Stomach (tissue), 19 donors: Measurements from ENCODE around the gene NOP56. TPM values are rescaled to one million over a fixed set of nuclear protein-coding genes. Genes with fewer than 3 reads are reported as not detected.
A peak's percentile ranks its signal among the peaks of the same experiment; 100 is the strongest.

ENCODE experiments used
- DNase-seq, 2 donors: peaks; one replicate each; pipeline versions ENCODE4 v3.0.0 to v3.0.0-alpha.2; 2013 to 2019
- H3K27ac ChIP-seq, 5 donors: fragments of 200-600 bp in 4 of 5; sonication (generic) in 4 of 5; one replicate each; pipeline ENCODE4 v1.5.1; 2013 to 2019; ENCODE audit warnings: mild to moderate bottlenecking in 1 of 5, moderate library complexity in 1 of 5
- H3K27me3 ChIP-seq, 3 donors: fragments of 200-600 bp; sonication (generic); one replicate each; pipeline ENCODE4 v1.5.1; 2017 to 2019; ENCODE audit warnings: mixed run types in 1 of 3
- H3K36me3 ChIP-seq, 4 donors: fragments of 200-600 bp; sonication (generic); 1 replicate in 3 of 4; 2 replicates in 1 of 4; pipeline ENCODE4 v1.5.1; 2016 to 2019
- H3K4me1 ChIP-seq, 4 donors: fragments of 200-600 bp; sonication (generic); one replicate each; pipeline ENCODE4 v1.5.1; 2016 to 2019
- H3K4me3 ChIP-seq, 4 donors: fragments of 200-600 bp; sonication (generic) in 3 of 4; one replicate each; pipeline ENCODE4 v1.5.1; 2016 to 2019; ENCODE audit warnings: mild to moderate bottlenecking in 1 of 4
- H3K9me3 ChIP-seq, 4 donors: fragments of 200-600 bp; sonication (generic); one replicate each; pipeline ENCODE4 v1.5.1; 2016 to 2019
- CTCF ChIP-seq, 7 experiments: fragments of 450-650 bp in 4 of 7; fragments of 200-600 bp in 3 of 7; sonication (generic) in 3 of 7; IDR thresholded peaks; one replicate each; pipeline ENCODE4 v1.5.1; 2016 to 2019; ENCODE audit warnings: antibody characterized with exemption in 7 of 7, control low read depth in 2 of 7, mild to moderate bottlenecking in 1 of 7
- EP300 ChIP-seq: sonication (generic); formaldehyde crosslinking; IDR thresholded peaks from one replicate; pipeline ENCODE4 v1.6.1; 2017; ENCODE audit warnings: antibody characterized with exemption
- POLR2A ChIP-seq, 4 donors: fragments of 450-650 bp; IDR thresholded peaks; one replicate each; pipeline ENCODE4 v1.6.1; 2016; ENCODE audit warnings: antibody characterized with exemption in 4 of 4, control low read depth in 2 of 4, mild to moderate bottlenecking in 1 of 4, moderate library complexity in 1 of 4
- POLR2AphosphoS5 ChIP-seq, 3 donors: sonication (generic); formaldehyde crosslinking; IDR thresholded peaks; one replicate each; pipeline ENCODE4 v1.6.1; 2016; ENCODE audit warnings: antibody characterized with exemption in 3 of 3
- WGBS, 5 donors: extraction: QIAGEN DNeasy Blood & Tissue Kit in 3 of 5; methylation state at CpG; one replicate each; pipeline versions ENCODE4 v1.1.5 to v1.1.7; 2013 to 2018; 5-methylcytosine and 5-hydroxymethylcytosine counted together
- intact Hi-C: fragments of 100-400 bp; cut with DNase I; formaldehyde crosslinking; loops from one replicate; pipeline ENCODE4 v1.15.1; 2023; ENCODE audit warnings: low total_unique reads
- long read RNA-seq, 10 donors: transcript quantifications; one replicate each; lab custom pipeline, GENCODE V29; 2026
- polyA plus RNA-seq, 3 donors: library from polyadenylated mRNA; stranded (reverse); fragments of 200-250 nt; gene quantifications; one replicate each; pipeline ENCODE4 v1.2.3, GENCODE V29; 2013
- total RNA-seq, 5 donors: library from RNA; depleted of rRNA; stranded (reverse); fragments of >200 nt; gene quantifications; one replicate each; pipeline versions ENCODE4 v1.1.0 to v1.2.3, GENCODE V29; 2014 to 2016
- donor health status: healthy with polysubstance abuse.
- donor health status: Bipolar disorder and iron deficiency.
- donor health status: healthy.

NOP56 gene
- total RNA-seq (100 to 1,000 TPM in 3 of 5 donors, 10 to 100 TPM in 2; 42.4 to 153 (median 103) TPM), polyA plus RNA-seq (100 to 1,000 TPM in 1 of 3 donors, 10 to 100 TPM in 2; 84.1 to 157 (median 87.8) TPM)
- long read RNA-seq, donor 1, transcript NOP56-208 (2 exons, 735 nt): major isoform, 31 of 76 reads
- long read RNA-seq, donor 1, transcript NOP56-219 (1 exons, 2,980 nt): minor isoform, 15 of 76 reads
- long read RNA-seq, donor 1, partial matches to known transcripts: 21 of 76 reads
- long read RNA-seq, donor 1, other reads (novel, unspliced or antisense): 0 of 76 reads
- long read RNA-seq, donor 2, transcript NOP56-201 (12 exons, 2,400 nt): minor isoform, 5 of 90 reads
- long read RNA-seq, donor 2, transcript NOP56-219 (1 exons, 2,980 nt): minor isoform, 17 of 90 reads
- long read RNA-seq, donor 2, transcript NOP56-208 (2 exons, 735 nt): major isoform, 54 of 90 reads
- long read RNA-seq, donor 2, partial matches to known transcripts: 7 of 90 reads
- long read RNA-seq, donor 2, other reads (novel, unspliced or antisense): 0 of 90 reads
- long read RNA-seq, donor 3, transcript NOP56-208 (2 exons, 735 nt): major isoform, 40 of 86 reads
- long read RNA-seq, donor 3, transcript NOP56-219 (1 exons, 2,980 nt): minor isoform, 18 of 86 reads
- long read RNA-seq, donor 3, transcript NOP56-220 (2 exons, 2,662 nt): minor isoform, 6 of 86 reads
- long read RNA-seq, donor 3, partial matches to known transcripts: 7 of 86 reads
- long read RNA-seq, donor 3, other reads (novel, unspliced or antisense): 7 of 86 reads
- long read RNA-seq, donor 4, partial matches to known transcripts: 0 of 6 reads
- long read RNA-seq, donor 4, other reads (novel, unspliced or antisense): 0 of 6 reads
- long read RNA-seq, donor 5, transcript NOP56-208 (2 exons, 735 nt): major isoform, 28 of 73 reads
- long read RNA-seq, donor 5, transcript NOP56-219 (1 exons, 2,980 nt): minor isoform, 18 of 73 reads
- long read RNA-seq, donor 5, transcript NOP56-201 (12 exons, 2,400 nt): minor isoform, 9 of 73 reads
- long read RNA-seq, donor 5, transcript NOP56-216 (5 exons, 1,143 nt): minor isoform, 5 of 73 reads
- long read RNA-seq, donor 5, partial matches to known transcripts: 5 of 73 reads
- long read RNA-seq, donor 5, other reads (novel, unspliced or antisense): 0 of 73 reads
- long read RNA-seq, donor 6, transcript NOP56-201 (12 exons, 2,400 nt): minor isoform, 13 of 347 reads
- long read RNA-seq, donor 6, transcript NOP56-219 (1 exons, 2,980 nt): minor isoform, 56 of 347 reads
- long read RNA-seq, donor 6, transcript NOP56-205 (3 exons, 859 nt): minor isoform, 8 of 347 reads
- long read RNA-seq, donor 6, transcript NOP56-208 (2 exons, 735 nt): major isoform, 126 of 347 reads
- long read RNA-seq, donor 6, partial matches to known transcripts: 54 of 347 reads
- long read RNA-seq, donor 6, other reads (novel, unspliced or antisense): 81 of 347 reads
- long read RNA-seq, donor 7, transcript NOP56-219 (1 exons, 2,980 nt): minor isoform, 20 of 87 reads
- long read RNA-seq, donor 7, transcript NOP56-208 (2 exons, 735 nt): major isoform, 44 of 87 reads
- long read RNA-seq, donor 7, partial matches to known transcripts: 14 of 87 reads
- long read RNA-seq, donor 7, other reads (novel, unspliced or antisense): 0 of 87 reads
- long read RNA-seq, donor 8, transcript NOP56-208 (2 exons, 735 nt): major isoform, 54 of 104 reads
- long read RNA-seq, donor 8, transcript NOP56-220 (2 exons, 2,662 nt): minor isoform, 5 of 104 reads
- long read RNA-seq, donor 8, transcript NOP56-219 (1 exons, 2,980 nt): minor isoform, 24 of 104 reads
- long read RNA-seq, donor 8, transcript NOP56-201 (12 exons, 2,400 nt): minor isoform, 5 of 104 reads
- long read RNA-seq, donor 8, partial matches to known transcripts: 13 of 104 reads
- long read RNA-seq, donor 8, other reads (novel, unspliced or antisense): 0 of 104 reads
- long read RNA-seq, donor 9, transcript NOP56-208 (2 exons, 735 nt): major isoform, 39 of 98 reads
- long read RNA-seq, donor 9, transcript NOP56-205 (3 exons, 859 nt): minor isoform, 6 of 98 reads
- long read RNA-seq, donor 9, transcript NOP56-219 (1 exons, 2,980 nt): minor isoform, 37 of 98 reads
- long read RNA-seq, donor 9, partial matches to known transcripts: 5 of 98 reads
- long read RNA-seq, donor 9, other reads (novel, unspliced or antisense): 0 of 98 reads
- long read RNA-seq, donor 10, transcript NOP56-208 (2 exons, 735 nt): minor isoform, 5 of 17 reads
- long read RNA-seq, donor 10, transcript NOP56-219 (1 exons, 2,980 nt): major isoform, 7 of 17 reads
- long read RNA-seq, donor 10, partial matches to known transcripts: 0 of 17 reads
- long read RNA-seq, donor 10, other reads (novel, unspliced or antisense): 0 of 17 reads

- intact Hi-C loops: no loop called here
- 0% methylated on average over 58 to 101 of the region's 101 CpGs for whole genome bisulfite sequencing, 5 donors
- Histone ChIP-seq H3K36me3 (peaks cover 30 to 33% (median 31%) of the 10 kb centered on the region in 4 donors), H3K4me3 (peak within 1 kb of the TSS; percentile 88 to 100 (median 92)), H3K9me3 (no peaks in the 10 kb centered on the region), H3K27ac (peak within 1 kb of the TSS; percentile 84 to 95 (median 91)), H3K4me1 (peaks cover 20 to 42% (median 32%) of the 10 kb centered on the region in 4 donors), H3K27me3 (no peaks in the 10 kb centered on the region)
- DNase-seq: peak; percentile 92 to 97
- no peak for TF ChIP-seq CTCF (IDR thresholded peaks at IDR 0.05)
- no peak for TF ChIP-seq EP300
- peak; percentile 68 to 92 (median 85) for TF ChIP-seq POLR2AphosphoS5 (IDR thresholded peaks at IDR 0.05)
- TF ChIP-seq POLR2A (IDR thresholded peaks at IDR 0.05): no peak
These were observed at the start of gene NOP56 for GRCh38 chr20:2651772-2652723. Gene NOP56, plus strand, starts transcription at chr20:2652632. Its CDS starts 29 bp downstream, at chr20:2652661.

- WGBS, 5 donors: 81 to 92% (median 91%) methylated on average over 4 of the region's 4 CpGs
- intact Hi-C loops: no loop called here
- H3K4me1 ChIP-seq: peaks cover 0 to 3% (median 0%) of the 10 kb centered on the region in 4 donors
- no peak for TF ChIP-seq POLR2A (IDR thresholded peaks at IDR 0.05)
- no peak for TF ChIP-seq POLR2AphosphoS5 (IDR thresholded peaks at IDR 0.05)
- TF ChIP-seq EP300: no peak
- no peak for TF ChIP-seq CTCF (IDR thresholded peaks at IDR 0.05)
- H3K4me3 ChIP-seq: no peak overlapping the region
- H3K9me3 ChIP-seq: peaks cover 5 to 23% (median 18%) of the 10 kb centered on the region in 4 donors
- no peaks in the 10 kb centered on the region for H3K27me3 ChIP-seq
- no peaks in the 10 kb centered on the region for H3K36me3 ChIP-seq
- DNase-seq: no peak
- H3K27ac ChIP-seq: no peak overlapping the region
These were observed 49.7 kb upstream of the NOP56 start for GRCh38 chr20:2602746-2603145.
